Progenitor cell of endocrine pancreas (in vitro differentiated cells): ENCODE measurements around the gene NDST3. TPM values are rescaled to one million over a fixed set of nuclear protein-coding genes. Genes with fewer than 3 reads are reported as not detected.

Source experiments
- DNase-seq: peaks from one replicate; pipeline ENCODE4 v3.0.0; 2021; ENCODE audit warnings: low spot score; ENCODE audit not compliant: unreplicated experiment
- H3K27ac Mint-ChIP-seq: 2 replicates; pipeline ENCODE4 v1.8.0; 2021; ENCODE audit warnings: mild to moderate bottlenecking, moderate library complexity, mixed read lengths
- H3K27me3 Mint-ChIP-seq: 2 replicates; pipeline ENCODE4 v1.8.0; 2021; ENCODE audit warnings: mixed read lengths
- H3K36me3 Mint-ChIP-seq: 2 replicates; pipeline ENCODE4 v1.8.0; 2022; ENCODE audit warnings: mixed read lengths; ENCODE audit not compliant: insufficient read depth
- H3K4me1 Mint-ChIP-seq: 2 replicates; pipeline ENCODE4 v1.8.0; 2021; ENCODE audit warnings: low read depth, mixed read lengths
- H3K4me3 Mint-ChIP-seq: 2 replicates; pipeline ENCODE4 v1.8.0; 2021; ENCODE audit warnings: low read depth, mild to moderate bottlenecking, moderate library complexity, mixed read lengths
- H3K9me3 Mint-ChIP-seq: 2 replicates; pipeline ENCODE4 v1.8.0; 2021; ENCODE audit warnings: low read depth, mixed read lengths
- total RNA-seq: library from RNA; stranded (reverse); gene quantifications from 2 replicates; pipeline ENCODE4 v1.2.1, GENCODE V29; 2021
- TF ChIP-seq, protein P1 (sequence below): fragments of 200-600 bp; sonication (generic); IDR thresholded peaks from one replicate; pipeline ENCODE4 v1.5.0; 2021; ENCODE audit warnings: antibody characterized with exemption, mild to moderate bottlenecking; ENCODE audit not compliant: unreplicated experiment

The NDST3 gene
- total RNA-seq, 1 donor from 2014 or later = 1.8 TPM

DNA sequence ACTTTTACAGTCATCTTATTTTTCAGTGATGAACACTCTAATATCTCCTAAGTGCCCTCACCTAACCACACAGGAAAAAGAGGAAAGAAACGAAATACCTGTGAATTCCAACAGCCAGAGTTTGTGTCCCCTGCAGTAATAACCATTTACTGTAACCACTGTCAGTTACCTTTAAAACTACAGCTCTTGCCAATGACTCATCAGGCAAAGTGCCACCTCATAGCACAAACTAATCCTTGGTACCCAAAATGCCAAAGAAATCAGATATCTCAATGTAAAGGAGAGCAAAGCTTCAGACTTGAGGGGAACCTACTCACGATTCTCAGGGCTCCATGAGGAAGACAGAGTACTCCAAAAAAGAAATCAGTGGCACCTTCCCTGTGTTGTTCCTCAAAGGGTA is 146.5 kb downstream of the NDST3 start:
- no peaks in the 10 kb centered on the region for H3K4me1 Mint-ChIP-seq
- DNase-seq = no peak
- H3K36me3 Mint-ChIP-seq = no peaks in the 10 kb centered on the region
- no peaks in the 10 kb centered on the region for H3K9me3 Mint-ChIP-seq
- TF ChIP-seq, protein P1, sequence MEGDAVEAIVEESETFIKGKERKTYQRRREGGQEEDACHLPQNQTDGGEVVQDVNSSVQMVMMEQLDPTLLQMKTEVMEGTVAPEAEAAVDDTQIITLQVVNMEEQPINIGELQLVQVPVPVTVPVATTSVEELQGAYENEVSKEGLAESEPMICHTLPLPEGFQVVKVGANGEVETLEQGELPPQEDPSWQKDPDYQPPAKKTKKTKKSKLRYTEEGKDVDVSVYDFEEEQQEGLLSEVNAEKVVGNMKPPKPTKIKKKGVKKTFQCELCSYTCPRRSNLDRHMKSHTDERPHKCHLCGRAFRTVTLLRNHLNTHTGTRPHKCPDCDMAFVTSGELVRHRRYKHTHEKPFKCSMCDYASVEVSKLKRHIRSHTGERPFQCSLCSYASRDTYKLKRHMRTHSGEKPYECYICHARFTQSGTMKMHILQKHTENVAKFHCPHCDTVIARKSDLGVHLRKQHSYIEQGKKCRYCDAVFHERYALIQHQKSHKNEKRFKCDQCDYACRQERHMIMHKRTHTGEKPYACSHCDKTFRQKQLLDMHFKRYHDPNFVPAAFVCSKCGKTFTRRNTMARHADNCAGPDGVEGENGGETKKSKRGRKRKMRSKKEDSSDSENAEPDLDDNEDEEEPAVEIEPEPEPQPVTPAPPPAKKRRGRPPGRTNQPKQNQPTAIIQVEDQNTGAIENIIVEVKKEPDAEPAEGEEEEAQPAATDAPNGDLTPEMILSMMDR = no peak
- no peaks in the 10 kb centered on the region for H3K27me3 Mint-ChIP-seq
- no peak overlapping the region for H3K27ac Mint-ChIP-seq
- H3K4me3 Mint-ChIP-seq = no peak overlapping the region

DNA sequence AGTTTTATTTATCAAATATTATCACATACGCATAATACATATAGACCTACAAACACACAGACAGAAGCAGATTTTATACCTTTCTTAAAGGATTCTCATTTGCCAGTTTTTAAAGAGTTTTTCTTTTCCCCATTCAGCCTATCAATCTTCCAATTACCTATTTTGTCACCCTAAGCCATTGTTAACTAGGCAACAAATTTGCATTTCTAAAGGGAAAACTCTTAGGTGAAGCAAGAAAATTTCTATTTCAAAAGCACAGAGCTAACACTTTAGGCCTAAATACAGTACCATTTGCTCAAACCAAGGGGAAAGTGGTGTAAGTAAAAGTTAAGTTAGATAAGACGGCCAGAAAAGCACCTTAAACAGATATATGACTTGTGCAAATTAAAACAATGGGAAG is 156.6 kb downstream of the NDST3 start:
- DNase-seq = no peak
- TF ChIP-seq, protein P1 = no peak
- Mint-ChIP-seq H3K36me3 (no peaks in the 10 kb centered on the region), H3K4me3 (no peak overlapping the region), H3K4me1 (no peaks in the 10 kb centered on the region), H3K27ac (no peak overlapping the region), H3K9me3 (peaks cover 4% of the 10 kb centered on the region), H3K27me3 (no peaks in the 10 kb centered on the region)

DNA sequence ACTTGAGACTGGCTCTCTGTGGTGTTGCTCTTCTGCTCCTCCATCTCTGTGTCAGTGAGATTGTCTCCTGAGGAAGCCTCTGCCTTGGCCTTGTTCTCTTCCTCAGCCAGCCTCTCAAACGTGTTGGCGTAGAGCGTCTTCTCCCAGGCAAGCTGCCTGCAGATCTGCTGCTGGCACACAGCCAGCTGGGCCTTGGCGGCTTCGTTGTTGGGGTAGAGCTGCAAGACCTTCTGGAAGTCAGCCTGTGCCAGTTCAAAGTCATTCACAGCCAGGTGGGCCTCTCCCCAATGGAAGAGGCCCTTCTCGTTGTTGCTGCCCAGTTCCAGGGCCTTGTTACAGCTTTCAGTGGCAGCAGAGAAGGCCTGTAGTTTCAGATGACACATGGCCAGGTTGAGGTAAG is 159.1 kb downstream of the NDST3 start:
- Mint-ChIP-seq H3K4me1 (no peaks in the 10 kb centered on the region), H3K27me3 (no peaks in the 10 kb centered on the region), H3K27ac (no peak overlapping the region), H3K9me3 (peaks cover 15% of the 10 kb centered on the region), H3K36me3 (no peaks in the 10 kb centered on the region), H3K4me3 (no peak overlapping the region)
- TF ChIP-seq, protein P1 = no peak
- no peak for DNase-seq

DNA sequence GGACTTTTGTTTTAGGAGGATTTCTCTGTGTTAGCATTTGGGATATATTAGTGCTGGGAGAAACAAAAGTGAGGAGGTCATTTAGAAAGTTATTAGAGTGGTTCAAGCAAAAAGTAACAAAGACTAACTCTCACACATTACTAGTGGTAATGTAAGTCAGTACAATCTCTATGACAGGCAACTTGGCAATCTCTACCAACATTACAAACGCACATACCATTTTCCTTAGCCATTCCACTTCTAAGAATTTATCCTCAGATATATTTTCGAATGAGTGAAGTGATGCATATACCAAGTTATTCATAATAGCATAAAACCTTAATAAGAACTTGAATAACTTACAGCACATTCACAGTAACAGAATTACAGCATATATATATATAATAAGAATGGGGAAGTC is 172.3 kb downstream of the NDST3 start:
- Mint-ChIP-seq H3K4me1 (peaks cover 2% of the 10 kb centered on the region), H3K27me3 (no peaks in the 10 kb centered on the region)

DNA sequence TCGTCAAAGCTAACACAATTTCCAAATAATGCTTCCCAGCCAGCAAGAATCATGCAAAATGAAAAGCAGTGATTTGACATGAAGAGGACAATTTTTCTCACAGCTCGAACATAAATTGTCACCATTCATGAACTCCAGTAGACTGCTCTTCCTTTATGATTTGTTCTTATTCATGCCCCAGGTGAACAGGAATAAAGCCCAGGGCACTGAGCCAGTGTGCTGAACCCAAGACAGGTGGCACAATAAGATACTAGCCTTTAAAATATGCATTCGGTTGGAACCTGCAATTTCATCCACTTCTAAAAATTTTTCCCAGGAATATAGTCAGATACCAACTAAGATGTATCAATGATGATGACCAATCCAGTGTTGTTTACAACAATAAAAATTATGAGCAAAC is 178.8 kb downstream of the NDST3 start:
- Mint-ChIP-seq H3K36me3 (no peaks in the 10 kb centered on the region), H3K27me3 (no peaks in the 10 kb centered on the region), H3K9me3 (no peaks in the 10 kb centered on the region), H3K27ac (no peak overlapping the region), H3K4me1 (peaks cover 2% of the 10 kb centered on the region), H3K4me3 (no peak overlapping the region)
- TF ChIP-seq, protein P1 = no peak
- no peak for DNase-seq

More for the DNA sequence above, 172.3 kb downstream of the NDST3 start:
- DNase-seq = no peak
- TF ChIP-seq, protein P1 = no peak
- peaks cover 8% of the 10 kb centered on the region for H3K9me3 Mint-ChIP-seq
- peaks cover 1% of the 10 kb centered on the region for H3K36me3 Mint-ChIP-seq
- no peak overlapping the region for H3K27ac Mint-ChIP-seq
- no peak overlapping the region for H3K4me3 Mint-ChIP-seq
